ENCODE data around the gene RABGAP1L. TPM values are rescaled to one million over a fixed set of nuclear protein-coding genes. Genes with fewer than 3 reads are reported as not detected.

The RABGAP1L gene
- total and polyA plus RNA-seq, 2 of the 4 experiments (the other 2 are of a cell fraction): 7.9 to 26.7 TPM

- peak overlapping the region; percentile 73 for H3K56ac ChIP-seq (ENCODE audit: extremely low read depth, insufficient read depth, low read length)
- H2BK20ac ChIP-seq (ENCODE audit: low read depth, low read length): peak overlapping the region; percentile 76; the same call in 1 of the 2 replicates
- no peak overlapping the region for H2AK9ac ChIP-seq (replicated peaks; ENCODE audit: low read depth, low read length, poor library complexity)
- peak overlapping the region; percentile 79 for H3K27ac ChIP-seq (ENCODE audit: insufficient read depth, low read length)
- no peak overlapping the region for H2AK5ac ChIP-seq (ENCODE audit: low read depth, low read length)
- CTCF ChIA-PET: interaction anchor here (1.1 kb wide), 1 partner anchor 110 kb away, joined by 3 read pairs; no protein-coding TSS in a partner anchor
- H2BK5ac ChIP-seq (ENCODE audit: low read depth, low read length, poor library complexity, severe bottlenecking): peak overlapping the region; percentile 67
- peak overlapping the region; percentile 42 to 60; a peak in 3 of 4 replicates for H4K8ac ChIP-seq (ENCODE audit: low read depth in 2 of 2, low read length in 2 of 2)
- no peak overlapping the region for H2AFZ ChIP-seq (replicated peaks; ENCODE audit: low read length, poor library complexity)
- in situ Hi-C loops (cut with MboI; ENCODE audit: low sequenced_read_pairs): no loop called here
- H3K23ac ChIP-seq (ENCODE audit: low read depth, low read length): peak overlapping the region; percentile 8; the same call in 1 of the 2 replicates
- POLR2A ChIA-PET (ENCODE audit: unreplicated experiment): interaction anchor here (0.7 to 1.0 kb wide), 2 partner anchors 9 to 15 kb away, joined by 3 to 4 read pairs; partner anchors contain the start of gene CACYBP
- H3K4me2 ChIP-seq (ENCODE audit: low read depth, low read length): peak overlapping the region; percentile 89
- no peak overlapping the region for H3K4me3 ChIP-seq (ENCODE audit: insufficient read depth, low read depth, low read length)
- peak overlapping the region; percentile 27; the same call in 1 of the 2 replicates for H3K18ac ChIP-seq (ENCODE audit: low read depth, low read length)
- BruUV-seq (replicated peaks): no TSS peak
- H3K9me3 ChIP-seq (ENCODE audit: control insufficient read depth, insufficient read depth, low read length): no peaks in the 10 kb centered on the region
- intact Hi-C loops (cut with micrococcal nuclease): no loop called here
- no peaks in the 10 kb centered on the region for H4K20me1 ChIP-seq (ENCODE audit: insufficient read depth, low read length)
- peak overlapping the region; percentile 36; the same call in 1 of the 2 replicates for H3K9ac ChIP-seq (ENCODE audit: low read depth, low read length)
- DNase-seq (peak; percentile 91), ATAC-seq (ENCODE audit: low read depth) (peak; percentile 90)
- 0 out of 3 replicates have a peak overlapping the region, but pooled peaks have one; percentile 24 for H2BK15ac ChIP-seq (ENCODE audit: low read depth, low read length)
- peaks cover 11% of the 10 kb centered on the region for H3K4me1 ChIP-seq (ENCODE audit: control insufficient read depth, insufficient read depth, low read length)
- H3K9me1 ChIP-seq (ENCODE audit: insufficient read depth, low read length): 0 out of 2 replicates have a peak, but pooled peaks cover 6% of the 10 kb centered on the region
- H3K4ac ChIP-seq (ENCODE audit: low read depth, low read length): peak overlapping the region; percentile 68; the same call in 1 of the 2 replicates
- TF ChIP-seq FOS (IDR thresholded peaks at IDR 0.05; ENCODE audit: low read depth, low read length): 0 out of 2 replicates have a peak, but pooled peaks have one; percentile 27
- TF ChIP-seq RCOR1 (IDR thresholded peaks at IDR 0.05; ENCODE audit: insufficient replicate concordance, low read length): peak; percentile 18
- peak; percentile 86; the same call in 1 of the 2 replicates for TF ChIP-seq MXI1 (IDR thresholded peaks at IDR 0.05; ENCODE audit: borderline replicate concordance, low read depth, low read length)
- TF ChIP-seq USF2 (IDR thresholded peaks at IDR 0.05; ENCODE audit: low read depth, low read length): peak; percentile 55
- TF ChIP-seq BHLHE40 (IDR thresholded peaks at IDR 0.05; ENCODE audit: low read depth, low read length): no peak
- TF ChIP-seq POLR2A (IDR thresholded peaks at IDR 0.05; ENCODE audit: low read depth, low read length): no peak
- peaks cover 16% of the 10 kb centered on the region in 2 experiments for H3K79me1 ChIP-seq (ENCODE audit: low read depth in 1 of 2, low read length in 2 of 2)
- dilution Hi-C loops (cut with HindIII; ENCODE audit: low sequenced_read_pairs, unreplicated experiment): no loop called here
- peak overlapping the region; percentile 45; the same call in 1 of the 2 replicates for H2BK120ac ChIP-seq (ENCODE audit: low read depth, low read length)
- H4K91ac ChIP-seq (ENCODE audit: insufficient read depth, low read depth, low read length): peak overlapping the region; percentile 12; the same call in 1 of the 2 replicates
- no CpG with 5 or more reads among the region's 4 CpGs for WGBS, 2 experiments (ENCODE audit: extremely low coverage in 2 of 2, insufficient read length in 1 of 2)
- no peaks in the 10 kb centered on the region for H3K27me3 ChIP-seq (ENCODE audit: control insufficient read depth, insufficient read depth, low read length)
- no peak overlapping the region for H4K5ac ChIP-seq (ENCODE audit: low read depth, low read length)
- no peak overlapping the region; the same call in 1 of the 2 replicates for H3K14ac ChIP-seq (replicated peaks; ENCODE audit: low read depth, low read length)
- peaks cover 27% of the 10 kb centered on the region for H3K36me3 ChIP-seq (ENCODE audit: control insufficient read depth, insufficient read depth, low read length)
These were observed 855.9 kb downstream of the RABGAP1L start for GRCh38 chr1:175015243-175015642.
